Measurements from ENCODE around the gene SENP6. TPM values are rescaled to one million over a fixed set of nuclear protein-coding genes. Genes with fewer than 3 reads are reported as not detected.
"Not testable (repeated sequence)": the region's sequence is repeated elsewhere in the genome, so short reads cannot be mapped to it uniquely, and the experiment has no call there.

The SENP6 gene
- total RNA-seq, 4 donors from 2014 or later: 108 to 192 (median 128) TPM

GRCh38 chr6:75566137-75566767, 35.4 kb upstream of the SENP6 start:
- peaks cover 0 to 6% (median 0%) of the 10 kb centered on the region in 3 donors for H3K9me3 ChIP-seq
- H3K4me3 ChIP-seq: no peak overlapping the region
- H3K4me1 ChIP-seq: no peaks in the 10 kb centered on the region
- H3K36me3 ChIP-seq: no peaks in the 10 kb centered on the region
- TF ChIP-seq CTCF (IDR thresholded peaks at IDR 0.05): no peak
- TF ChIP-seq POLR2A (IDR thresholded peaks at IDR 0.05): no peak
- no peak for TF ChIP-seq EP300 (IDR thresholded peaks at IDR 0.05)
- no peak for TF ChIP-seq POLR2AphosphoS5 (IDR thresholded peaks at IDR 0.05)
- no peaks in the 10 kb centered on the region for H3K27me3 ChIP-seq
- no peak for ATAC-seq
- H3K27ac ChIP-seq: no peak overlapping the region
- WGBS, 2 donors (ENCODE audit: low coverage in 1 of 2): 57% methylated on average over 1 of the region's 2 CpGs; no CpG with 5 or more reads in 1 of the 2 donors

- no peaks in the 10 kb centered on the region for H3K36me3 ChIP-seq
- no peaks in the 10 kb centered on the region for H3K4me1 ChIP-seq
- peaks cover 0 to 6% (median 0%) of the 10 kb centered on the region in 3 donors for H3K9me3 ChIP-seq
- H3K27ac ChIP-seq: no peak overlapping the region
- H3K27me3 ChIP-seq: no peaks in the 10 kb centered on the region
- H3K4me3 ChIP-seq: no peak overlapping the region
- TF ChIP-seq POLR2A (IDR thresholded peaks at IDR 0.05): no peak
- ATAC-seq: no peak
- 94% methylated on average over 2 of the region's 6 CpGs; no CpG with 5 or more reads in 1 of the 2 donors for WGBS, 2 donors (ENCODE audit: low coverage in 1 of 2)
Measured at GRCh38 chr6:75568100-75568499, 33.6 kb upstream of the SENP6 start.

- Histone ChIP-seq H3K9me3 (peaks cover 0 to 6% (median 0%) of the 10 kb centered on the region in 3 donors), H3K36me3 (no peaks in the 10 kb centered on the region), H3K4me3 (no peak overlapping the region)
Measured at GRCh38 chr6:75568965-75569364, 32.7 kb upstream of the SENP6 start.

GRCh38 chr6:75570671-75571070, 31.0 kb upstream of the SENP6 start:
- not testable (repeated sequence) for ATAC-seq, H3K9me3 ChIP-seq, H3K4me1 ChIP-seq, H3K27ac ChIP-seq, H3K4me3 ChIP-seq, H3K27me3 ChIP-seq, H3K36me3 ChIP-seq
- 88 to 92% methylated on average over 3 to 6 of the region's 6 CpGs for WGBS, 2 donors (ENCODE audit: low coverage in 1 of 2)

More at GRCh38 chr6:75568965-75569364, 32.7 kb upstream of the SENP6 start:
- Histone ChIP-seq H3K27ac (no peak overlapping the region), H3K4me1 (no peaks in the 10 kb centered on the region), H3K27me3 (no peaks in the 10 kb centered on the region)
- TF ChIP-seq CTCF (IDR thresholded peaks at IDR 0.05): no peak
- TF ChIP-seq POLR2A (IDR thresholded peaks at IDR 0.05): no peak
- no peak for TF ChIP-seq POLR2AphosphoS5 (IDR thresholded peaks at IDR 0.05)
- TF ChIP-seq EP300 (IDR thresholded peaks at IDR 0.05): no peak
- 40 to 50% methylated on average over 2 of the region's 3 CpGs for WGBS, 2 donors (ENCODE audit: low coverage in 1 of 2)
- no peak for ATAC-seq

GRCh38 chr6:75572072-75572471, 29.6 kb upstream of the SENP6 start:
- H3K36me3 ChIP-seq: no peaks in the 10 kb centered on the region
- WGBS, 2 donors (ENCODE audit: low coverage in 1 of 2): 77 to 93% methylated on average over 2 of the region's 2 CpGs
- no peaks in the 10 kb centered on the region for H3K9me3 ChIP-seq
- no peak for ATAC-seq
- H3K27ac ChIP-seq: no peak overlapping the region
- no peak overlapping the region for H3K4me3 ChIP-seq
- H3K27me3 ChIP-seq: no peaks in the 10 kb centered on the region
- H3K4me1 ChIP-seq: no peaks in the 10 kb centered on the region
- TF ChIP-seq CTCF (IDR thresholded peaks at IDR 0.05) (no peak), POLR2AphosphoS5 (IDR thresholded peaks at IDR 0.05) (no peak), POLR2A (IDR thresholded peaks at IDR 0.05) (no peak), EP300 (IDR thresholded peaks at IDR 0.05) (no peak)

- TF ChIP-seq EP300 (IDR thresholded peaks at IDR 0.05) (no peak), POLR2A (IDR thresholded peaks at IDR 0.05) (no peak), CTCF (IDR thresholded peaks at IDR 0.05) (no peak), POLR2AphosphoS5 (IDR thresholded peaks at IDR 0.05) (no peak)
- Histone ChIP-seq H3K36me3 (no peaks in the 10 kb centered on the region), H3K27ac (no peak overlapping the region), H3K27me3 (no peaks in the 10 kb centered on the region), H3K4me1 (no peaks in the 10 kb centered on the region), H3K4me3 (no peak overlapping the region), H3K9me3 (no peaks in the 10 kb centered on the region)
- 70 to 83% methylated on average over 4 of the region's 4 CpGs for WGBS, 2 donors (ENCODE audit: low coverage in 1 of 2)
- no peak for ATAC-seq
Measured at GRCh38 chr6:75579951-75580350, 21.7 kb upstream of the SENP6 start.

Data from gastroesophageal sphincter (tissue), 4 donors.